Lower leg skin (tissue), 3 donors: ENCODE data around the gene SCUBE1.

ENCODE experiments used
- POLR2A ChIP-seq, 2 donors: fragments of 450-650 bp; IDR thresholded peaks; one replicate each; pipeline ENCODE4 v1.6.1; 2016 to 2017; ENCODE audit warnings: antibody characterized with exemption in 2 of 2, mild to moderate bottlenecking in 1 of 2, moderate library complexity in 1 of 2
- TF ChIP-seq, protein P1 (sequence below), 3 donors: fragments of 450-650 bp; IDR thresholded peaks; one replicate each; pipeline ENCODE4 v1.5.1; 2016; ENCODE audit warnings: antibody characterized with exemption in 3 of 3, mild to moderate bottlenecking in 3 of 3, moderate library complexity in 2 of 3

DNA sequence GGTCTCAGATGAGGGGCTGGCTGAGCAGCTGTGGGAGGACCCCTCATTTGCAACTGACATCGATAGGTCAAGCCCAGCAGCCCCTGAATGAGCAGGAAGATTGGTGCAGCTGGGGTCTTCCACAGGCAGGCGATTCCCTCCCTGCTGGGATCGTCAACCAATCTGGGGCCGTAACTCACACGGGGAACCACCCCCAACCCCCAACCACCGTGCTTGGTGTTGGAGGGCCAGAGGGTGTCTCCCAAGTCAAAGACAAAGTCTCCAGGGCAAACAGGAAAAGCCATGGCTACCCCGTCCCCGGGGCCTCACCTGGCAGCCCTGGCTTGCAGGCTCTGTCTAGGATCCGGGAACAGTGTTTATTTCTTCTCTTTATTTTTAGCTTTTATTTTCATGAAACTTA is 26.9 kb upstream of the SCUBE1 start:
- no peak for TF ChIP-seq POLR2A (IDR thresholded peaks at IDR 0.05)
- TF ChIP-seq, protein P1, sequence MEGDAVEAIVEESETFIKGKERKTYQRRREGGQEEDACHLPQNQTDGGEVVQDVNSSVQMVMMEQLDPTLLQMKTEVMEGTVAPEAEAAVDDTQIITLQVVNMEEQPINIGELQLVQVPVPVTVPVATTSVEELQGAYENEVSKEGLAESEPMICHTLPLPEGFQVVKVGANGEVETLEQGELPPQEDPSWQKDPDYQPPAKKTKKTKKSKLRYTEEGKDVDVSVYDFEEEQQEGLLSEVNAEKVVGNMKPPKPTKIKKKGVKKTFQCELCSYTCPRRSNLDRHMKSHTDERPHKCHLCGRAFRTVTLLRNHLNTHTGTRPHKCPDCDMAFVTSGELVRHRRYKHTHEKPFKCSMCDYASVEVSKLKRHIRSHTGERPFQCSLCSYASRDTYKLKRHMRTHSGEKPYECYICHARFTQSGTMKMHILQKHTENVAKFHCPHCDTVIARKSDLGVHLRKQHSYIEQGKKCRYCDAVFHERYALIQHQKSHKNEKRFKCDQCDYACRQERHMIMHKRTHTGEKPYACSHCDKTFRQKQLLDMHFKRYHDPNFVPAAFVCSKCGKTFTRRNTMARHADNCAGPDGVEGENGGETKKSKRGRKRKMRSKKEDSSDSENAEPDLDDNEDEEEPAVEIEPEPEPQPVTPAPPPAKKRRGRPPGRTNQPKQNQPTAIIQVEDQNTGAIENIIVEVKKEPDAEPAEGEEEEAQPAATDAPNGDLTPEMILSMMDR (IDR thresholded peaks at IDR 0.05): no peak
